NOMO-1 (cell line): Measurements from ENCODE around the gene ATG4B.
"Not testable (repeated sequence)": the region's sequence is repeated elsewhere in the genome, so short reads cannot be mapped to it uniquely, and the experiment has no call there.

Experiments
- DNase-seq, 2 experiments: peaks; one replicate each; lab custom pipeline; 2025; ENCODE audit not compliant: unreplicated experiment in 2 of 2; lab: John Stamatoyannopoulos, UW

ATG4B gene

DNA sequence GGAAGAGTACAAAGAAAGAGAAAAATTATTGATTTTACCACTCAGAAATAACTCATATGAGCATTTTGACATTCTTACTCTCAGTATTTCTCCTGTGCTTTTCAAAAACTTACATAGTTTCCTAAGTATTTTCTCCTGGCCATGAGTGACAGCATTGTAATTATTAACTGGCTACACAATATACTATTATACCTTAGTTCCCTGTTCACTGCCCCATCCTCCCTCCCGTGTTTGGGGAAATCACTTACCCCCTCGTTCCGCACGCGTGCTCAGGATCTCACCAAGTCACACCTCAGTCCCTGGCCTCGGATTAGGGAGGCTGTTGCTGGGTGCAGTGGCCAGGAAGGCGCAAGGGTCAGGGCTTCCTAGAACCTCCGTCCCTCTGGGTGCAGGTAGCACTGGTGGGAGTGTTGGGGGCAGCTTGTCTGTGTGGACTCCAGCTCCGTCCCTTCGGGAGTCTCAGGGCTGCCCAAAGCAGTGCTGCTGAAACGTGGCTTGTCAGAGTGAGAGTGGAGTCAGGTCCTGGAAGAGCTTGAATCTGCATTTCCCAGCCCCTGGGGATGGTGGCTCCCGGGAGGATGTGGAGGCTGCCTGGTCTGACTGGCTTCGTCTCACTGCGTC is 23.2 kb downstream of the ATG4B start:
- DNase-seq, result no peak

DNA sequence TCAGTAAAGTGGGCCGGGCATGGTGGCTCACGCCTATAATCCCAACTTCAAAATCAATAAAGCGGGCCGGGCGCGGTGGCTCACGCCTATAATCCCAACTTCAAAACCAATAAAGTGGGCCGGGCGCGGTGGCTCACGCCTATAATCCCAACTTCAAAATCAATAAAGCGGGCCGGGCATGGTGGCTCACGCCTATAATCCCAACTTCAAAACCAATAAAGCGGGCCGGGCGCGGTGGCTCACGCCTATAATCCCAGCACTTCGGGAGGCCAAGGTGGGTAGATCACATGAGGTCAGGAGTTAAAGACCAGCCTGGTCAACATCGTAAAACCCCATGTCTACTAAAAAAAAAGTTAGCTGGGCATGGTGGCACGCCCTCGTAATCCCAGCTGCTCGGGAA is 25.2 kb downstream of the ATG4B start:
- DNase-seq, result not testable (repeated sequence)

DNA sequence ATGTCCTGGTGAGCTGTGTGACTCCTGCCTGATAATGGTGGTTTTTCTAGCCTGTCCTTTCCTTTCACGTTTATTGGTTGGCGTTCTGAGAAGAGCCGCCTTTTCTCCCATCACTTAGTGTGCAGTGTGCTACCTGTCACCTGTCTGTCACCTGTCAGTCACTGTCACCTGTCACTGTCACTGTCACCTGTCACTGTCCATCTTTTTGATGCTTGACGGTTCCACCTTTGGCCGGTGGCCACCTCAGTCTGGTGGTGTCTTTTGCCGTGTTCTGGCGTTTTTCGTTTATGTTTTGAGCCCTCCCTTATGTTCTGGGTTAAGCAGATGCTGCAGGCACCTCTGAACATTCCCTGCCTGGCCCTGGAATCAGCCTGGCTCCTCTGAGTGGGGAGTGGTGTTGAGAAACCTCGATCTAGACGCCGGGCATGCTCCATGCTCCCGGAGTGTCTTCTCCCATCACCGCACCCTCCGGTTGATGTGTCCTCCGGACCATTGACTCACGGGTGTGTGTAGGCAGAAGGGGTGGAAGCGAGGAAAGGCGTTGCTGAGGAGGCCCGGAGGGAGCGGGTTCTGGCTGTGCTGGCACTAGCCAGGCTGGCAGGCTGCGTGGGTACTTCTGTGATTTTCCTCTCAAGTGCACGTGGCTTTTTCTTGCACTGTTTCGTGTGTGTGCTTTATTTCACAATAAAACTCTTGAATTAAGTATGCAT is 28.4 kb downstream of the ATG4B start:
- no peak for DNase-seq

DNA sequence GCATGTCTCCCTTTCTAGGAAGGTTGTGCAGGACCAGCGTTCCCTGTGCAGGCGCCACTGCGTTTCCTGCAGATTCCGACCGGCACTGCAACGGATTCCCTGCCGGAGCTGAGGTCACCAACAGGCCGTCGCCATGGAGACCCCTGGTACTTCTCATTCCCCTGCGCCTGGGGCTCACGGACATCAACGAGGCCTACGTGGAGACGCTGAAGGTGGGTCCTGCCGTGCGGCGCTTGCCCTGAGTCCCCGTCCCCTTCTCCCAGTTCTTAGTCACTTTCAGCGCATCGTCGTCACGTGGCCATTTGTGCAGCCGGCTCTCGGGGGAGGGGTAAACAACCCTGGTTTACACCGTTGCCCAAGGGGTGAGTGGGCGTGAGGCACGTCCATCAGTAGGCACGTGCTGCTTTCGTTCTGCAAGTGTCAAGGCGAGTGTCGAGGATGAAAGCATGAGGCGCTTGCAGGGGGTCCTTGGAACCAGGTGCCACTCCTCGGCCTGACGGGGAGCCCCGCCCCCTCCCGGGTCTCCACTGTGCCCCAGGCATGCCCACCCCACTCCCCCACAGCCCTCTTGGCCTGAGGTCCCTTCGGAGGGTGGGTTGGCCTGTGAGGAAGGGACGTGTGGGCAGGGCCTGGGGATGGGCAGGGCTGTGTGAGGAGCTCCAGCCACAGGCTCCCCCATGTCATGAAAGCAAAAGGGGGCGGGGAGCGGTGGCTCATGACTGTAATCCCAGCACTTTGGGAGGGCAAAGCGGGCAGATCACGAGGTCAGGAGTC is 29.3 kb downstream of the ATG4B start:
- DNase-seq, result no peak

DNA sequence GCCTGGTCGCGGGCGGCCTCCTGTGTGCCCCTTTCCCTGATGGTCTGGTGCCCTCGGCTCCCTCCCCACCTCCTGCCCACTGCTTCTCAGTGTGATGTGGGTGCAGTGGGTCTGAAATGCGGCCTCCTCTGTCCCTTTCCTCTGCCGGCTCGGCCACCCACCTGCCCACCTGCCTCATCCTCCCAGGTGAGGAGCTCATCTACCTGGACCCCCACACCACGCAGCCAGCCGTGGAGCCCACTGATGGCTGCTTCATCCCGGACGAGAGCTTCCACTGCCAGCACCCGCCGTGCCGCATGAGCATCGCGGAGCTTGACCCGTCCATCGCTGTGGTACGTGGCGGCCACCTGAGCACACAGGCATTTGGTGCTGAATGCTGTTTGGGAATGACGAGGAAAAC is 30.9 kb downstream of the ATG4B start:
- no peak for DNase-seq

DNA sequence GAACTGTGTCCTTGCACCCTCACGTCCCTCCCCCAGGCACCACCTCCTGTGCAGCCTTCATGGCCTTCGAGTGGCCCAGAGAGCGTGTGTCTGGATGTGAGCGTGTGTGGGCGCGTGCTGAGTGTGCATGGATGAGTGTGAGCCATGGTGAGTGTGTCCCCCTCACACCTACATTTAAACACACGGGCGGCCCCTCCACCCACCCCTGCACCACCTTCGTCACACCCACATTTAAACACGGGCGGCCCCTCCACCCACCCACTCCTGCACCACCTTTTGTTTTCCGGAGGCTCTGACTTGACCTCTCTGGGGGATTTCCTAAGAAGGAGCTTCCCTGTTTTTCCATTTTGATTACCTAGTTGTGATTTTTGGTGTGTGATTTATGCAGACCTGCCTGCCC is 31.3 kb downstream of the ATG4B start:
- no peak for DNase-seq

DNA sequence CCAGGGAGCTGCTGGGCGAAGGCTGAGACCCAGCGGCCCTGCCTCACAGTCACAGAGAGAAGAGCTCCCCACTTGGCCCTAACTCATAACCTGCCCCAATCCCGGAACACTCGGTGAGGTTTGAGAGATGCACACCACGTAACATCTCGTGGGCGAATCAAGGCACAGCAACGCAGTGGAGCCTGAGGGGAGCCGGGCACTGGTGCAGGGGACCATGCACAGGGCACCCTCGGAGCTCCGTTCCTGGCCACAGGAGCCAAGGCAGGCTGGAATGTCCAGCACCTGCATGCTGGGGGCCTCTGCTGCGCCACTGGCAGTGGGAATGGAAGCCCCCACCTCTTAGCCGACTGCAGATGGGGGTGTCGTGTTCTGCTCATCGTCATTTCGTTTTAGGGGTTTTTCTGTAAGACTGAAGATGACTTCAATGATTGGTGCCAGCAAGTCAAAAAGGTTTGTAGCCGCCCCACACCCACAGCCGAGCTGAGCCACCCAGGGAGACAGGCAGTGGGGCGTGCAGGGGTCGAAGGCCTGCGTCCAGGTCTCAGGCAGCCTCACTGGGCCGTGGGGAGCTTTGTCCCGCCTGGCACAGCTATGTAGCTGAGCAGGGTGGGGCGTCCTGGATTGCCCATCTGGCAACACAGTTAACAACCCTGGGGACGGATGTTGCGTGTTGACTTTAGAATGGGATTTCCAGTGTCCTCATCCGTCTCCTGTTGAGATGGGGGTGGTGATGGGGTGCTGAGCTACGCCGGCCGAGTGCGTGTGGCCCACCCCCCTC is 33.0 kb downstream of the ATG4B start:
- no peak for DNase-seq

DNA sequence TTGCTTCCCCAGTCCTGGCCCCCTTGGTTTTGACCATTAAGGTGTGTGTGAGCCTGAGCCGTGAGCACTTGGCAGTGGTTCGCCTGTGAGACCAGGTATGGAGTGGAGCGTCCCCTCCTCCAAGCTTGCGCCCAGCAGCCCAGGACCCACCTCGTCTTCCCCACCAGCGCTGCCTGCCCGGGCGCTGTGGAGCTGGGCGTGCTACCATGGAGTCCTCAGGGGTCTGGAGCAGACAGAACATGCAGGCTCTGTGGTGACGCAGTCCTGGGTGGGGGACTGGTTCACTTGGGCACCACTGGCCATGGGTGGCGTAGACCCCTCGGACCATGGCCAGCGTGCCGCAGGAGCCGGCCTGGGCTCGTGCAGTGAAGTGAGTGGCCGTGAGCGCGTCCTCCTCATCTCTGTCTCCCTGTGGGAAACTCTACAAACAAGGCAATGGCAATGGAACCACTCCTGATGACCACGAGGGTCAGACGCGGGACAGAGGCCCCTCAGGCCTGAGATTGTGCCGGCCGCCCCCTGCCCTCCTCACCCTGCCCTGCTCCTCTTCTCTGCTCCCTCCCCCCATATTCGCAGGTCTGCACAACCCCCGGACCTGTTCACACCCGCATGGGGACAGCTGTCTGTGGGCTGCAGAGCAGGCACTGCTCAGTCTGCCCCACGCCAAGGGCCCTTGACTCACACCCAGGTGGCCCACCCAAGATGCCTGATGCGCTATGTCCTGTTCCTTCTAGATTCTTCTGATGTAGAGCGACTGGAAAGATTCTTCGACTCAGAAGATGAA is 34.2 kb downstream of the ATG4B start:
- DNase-seq, result no peak

DNA sequence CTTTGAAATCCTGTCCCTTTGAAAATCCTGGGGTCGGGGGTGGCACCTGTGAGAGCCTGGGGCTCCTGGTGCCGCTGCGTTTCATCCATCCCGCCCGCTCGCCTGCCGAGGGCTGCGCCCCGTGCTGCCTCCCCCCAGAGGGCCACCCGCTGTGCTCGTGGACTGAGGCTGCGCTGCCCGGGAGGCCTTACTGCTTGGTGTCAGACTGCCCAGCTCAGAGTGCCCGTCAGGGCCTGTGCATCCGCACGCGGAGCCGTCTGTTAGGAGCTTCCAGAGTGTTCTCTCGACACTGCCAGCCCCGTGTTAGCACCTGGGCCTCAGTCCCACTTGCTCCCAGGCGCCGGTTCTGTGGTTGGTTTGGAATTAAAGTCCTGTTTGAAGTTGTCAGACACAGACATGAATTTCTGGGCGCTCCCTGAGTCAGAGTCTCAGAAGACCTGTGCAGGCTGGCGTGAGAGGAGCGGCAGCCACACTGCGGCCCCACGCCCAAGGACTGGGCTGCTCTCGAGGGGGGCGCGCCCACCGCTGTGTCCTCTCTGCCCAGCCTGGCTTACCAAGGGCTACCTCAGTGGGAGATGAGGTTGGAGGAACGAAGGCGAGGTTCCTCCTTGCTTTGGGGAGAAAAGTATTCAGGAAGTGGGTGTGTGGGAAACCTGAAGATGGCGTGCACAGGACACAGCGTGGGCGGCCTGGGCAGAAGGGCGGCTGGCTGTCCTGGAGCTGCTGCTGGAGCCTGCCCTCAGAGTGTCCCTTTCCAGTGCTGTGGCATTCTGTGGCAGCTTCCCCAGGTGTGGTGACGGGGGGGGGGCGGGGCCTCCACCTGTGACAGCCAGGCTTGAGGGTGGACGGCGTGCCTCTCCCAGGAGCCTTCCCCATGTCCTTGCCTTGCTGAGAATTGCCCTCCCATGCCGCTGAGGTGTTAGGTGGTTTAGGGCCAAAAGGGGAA is 35.0 kb downstream of the ATG4B start:
- DNase-seq, result no peak

DNA sequence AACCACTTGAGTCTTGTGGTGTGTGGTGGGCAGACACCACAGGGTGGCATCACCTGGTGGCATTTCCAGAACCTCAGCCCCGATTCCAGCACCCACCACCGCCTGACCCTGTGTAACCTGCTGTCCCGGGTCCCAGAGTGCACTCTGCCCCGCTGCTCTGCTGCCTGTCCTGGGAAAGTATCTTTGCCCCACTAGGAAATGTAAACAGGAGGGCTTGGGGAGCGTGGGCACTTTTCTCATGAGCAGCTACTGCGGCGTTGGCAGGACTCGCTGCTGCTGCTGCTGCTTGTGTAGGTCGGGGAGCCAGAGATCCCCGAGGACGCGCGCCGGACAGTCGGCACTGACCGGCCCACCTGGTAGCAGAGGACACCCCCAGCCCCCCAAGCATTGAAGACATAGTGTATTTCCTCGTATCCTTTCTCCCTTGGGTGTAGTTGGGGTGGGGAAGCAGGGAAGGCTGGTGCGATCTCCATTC is 35.7 kb downstream of the ATG4B start:
- DNase-seq, result no peak

DNA sequence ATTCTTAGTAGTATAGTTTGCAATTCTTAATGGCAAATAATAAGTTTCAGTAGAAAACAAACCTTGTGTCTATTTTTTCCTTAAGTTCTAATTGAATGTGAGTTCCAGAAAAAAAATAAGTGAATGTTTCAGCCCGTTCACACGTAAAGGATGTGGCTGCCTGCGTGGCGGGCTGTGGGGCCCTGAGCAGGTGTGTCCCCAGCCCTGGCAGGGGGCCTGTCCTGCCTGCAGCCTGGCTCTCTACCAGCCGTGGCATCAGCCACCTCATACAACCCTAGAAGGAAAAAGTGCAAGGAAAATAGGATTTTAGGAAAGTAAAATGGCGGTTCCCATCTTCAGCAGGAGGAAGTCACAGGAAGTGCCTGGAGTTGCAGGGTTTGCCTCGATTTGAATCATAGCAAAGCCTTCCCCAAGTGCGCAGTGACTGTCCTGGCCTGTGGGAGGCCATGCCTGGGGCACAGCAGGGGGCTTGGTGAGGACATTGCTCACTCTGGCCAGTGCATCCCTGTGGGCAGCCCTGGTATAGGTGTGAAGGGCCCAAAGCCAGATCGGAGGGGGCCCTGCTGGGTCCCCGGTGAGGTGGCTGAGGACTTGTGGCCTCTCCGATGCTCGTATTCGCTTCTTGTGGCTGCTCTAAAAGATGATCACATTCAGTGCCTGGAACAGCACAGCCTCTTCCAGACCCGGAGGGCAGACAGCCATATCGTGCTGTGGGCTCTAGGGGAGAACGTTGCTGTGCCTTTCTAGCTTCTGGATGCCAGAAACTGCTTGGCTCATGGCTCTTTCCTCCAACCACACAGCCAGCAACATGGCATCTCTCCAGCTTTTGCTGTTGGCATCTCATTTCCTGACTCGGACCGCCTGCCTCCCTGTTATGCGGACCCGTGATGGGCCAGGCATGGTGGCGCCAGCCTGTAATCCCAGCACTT is 36.6 kb downstream of the ATG4B start:
- no peak for DNase-seq

DNA sequence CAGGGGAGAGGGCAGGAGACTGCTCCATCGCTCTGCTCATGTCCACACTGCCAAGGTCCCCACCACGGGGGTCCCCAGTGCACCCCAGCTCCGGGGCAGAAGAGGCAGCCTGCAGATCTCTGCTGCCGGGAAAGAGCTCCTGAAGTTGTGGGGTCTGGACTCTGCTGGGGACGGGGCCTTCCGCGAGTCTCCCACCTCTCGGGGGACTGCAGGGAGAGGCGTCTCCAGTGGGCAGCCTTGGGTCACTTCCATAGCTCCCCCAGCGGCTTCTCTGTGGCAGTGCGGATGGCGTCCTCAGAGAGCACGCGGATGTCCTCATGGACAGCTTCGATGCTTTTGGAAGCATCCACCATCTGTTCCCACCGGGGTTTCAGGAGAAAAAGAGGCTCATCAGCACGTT is 38.4 kb downstream of the ATG4B start:
- no peak for DNase-seq

DNA sequence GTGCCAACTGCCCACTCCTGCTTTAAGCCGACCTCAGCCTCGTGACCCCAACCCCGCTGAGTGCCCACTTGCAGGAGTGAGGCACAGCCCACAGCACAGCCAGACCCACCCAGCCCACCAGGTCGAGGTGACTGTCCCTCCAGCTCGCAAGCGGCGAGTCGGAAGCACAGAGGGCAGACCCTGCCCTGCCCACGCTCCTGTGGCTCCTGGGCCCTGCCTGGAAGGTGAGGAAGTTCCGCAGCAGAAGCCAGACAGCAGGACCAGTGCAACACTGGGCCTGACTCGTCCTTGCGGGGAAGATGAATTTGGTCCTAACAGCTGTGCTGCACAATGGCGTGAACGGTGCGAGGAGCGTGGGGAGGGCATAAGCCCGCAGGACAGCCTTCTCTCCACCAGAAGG is 39.2 kb downstream of the ATG4B start:
- no peak for DNase-seq

DNA sequence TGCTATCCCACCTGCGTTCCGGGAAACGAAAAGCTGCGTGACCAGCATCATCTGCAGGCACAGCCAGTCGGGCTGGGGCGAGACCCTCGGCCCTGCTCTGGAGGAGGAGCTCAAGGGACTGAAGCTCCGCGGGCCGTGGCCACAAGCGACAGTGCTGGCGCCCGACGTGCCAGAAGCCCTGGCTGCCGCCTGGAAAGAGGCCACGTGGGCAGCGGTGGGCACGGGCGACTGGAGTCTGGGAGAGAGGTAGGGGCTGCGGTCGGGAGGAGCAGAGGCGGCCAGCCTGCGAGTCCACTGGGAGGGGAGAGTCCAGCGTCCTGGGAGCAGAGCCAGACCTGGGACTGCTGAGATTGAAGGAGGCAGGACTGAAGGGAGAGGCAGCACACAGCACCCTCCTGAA is 39.9 kb downstream of the ATG4B start:
- DNase-seq, result no peak

DNA sequence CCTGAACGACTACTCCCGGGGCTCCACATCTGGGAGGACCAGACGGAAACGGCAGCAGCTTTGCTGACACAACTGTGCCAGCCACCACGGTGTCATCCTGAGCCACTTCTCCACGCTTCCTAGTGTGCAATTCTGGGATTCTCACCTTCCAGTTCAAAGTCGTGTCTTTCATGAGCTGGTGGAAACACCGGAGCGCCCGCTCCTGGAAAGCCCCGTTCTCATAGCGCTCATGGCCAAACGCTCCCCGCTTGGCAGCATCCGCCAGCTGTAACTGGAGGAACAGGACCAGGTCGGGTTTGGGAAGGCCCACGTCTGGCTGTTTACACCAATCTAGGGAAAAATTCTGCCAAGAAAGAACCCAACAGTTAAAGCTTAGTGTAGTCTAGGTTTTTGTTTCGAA is 40.8 kb downstream of the ATG4B start:
- no peak for DNase-seq

DNA sequence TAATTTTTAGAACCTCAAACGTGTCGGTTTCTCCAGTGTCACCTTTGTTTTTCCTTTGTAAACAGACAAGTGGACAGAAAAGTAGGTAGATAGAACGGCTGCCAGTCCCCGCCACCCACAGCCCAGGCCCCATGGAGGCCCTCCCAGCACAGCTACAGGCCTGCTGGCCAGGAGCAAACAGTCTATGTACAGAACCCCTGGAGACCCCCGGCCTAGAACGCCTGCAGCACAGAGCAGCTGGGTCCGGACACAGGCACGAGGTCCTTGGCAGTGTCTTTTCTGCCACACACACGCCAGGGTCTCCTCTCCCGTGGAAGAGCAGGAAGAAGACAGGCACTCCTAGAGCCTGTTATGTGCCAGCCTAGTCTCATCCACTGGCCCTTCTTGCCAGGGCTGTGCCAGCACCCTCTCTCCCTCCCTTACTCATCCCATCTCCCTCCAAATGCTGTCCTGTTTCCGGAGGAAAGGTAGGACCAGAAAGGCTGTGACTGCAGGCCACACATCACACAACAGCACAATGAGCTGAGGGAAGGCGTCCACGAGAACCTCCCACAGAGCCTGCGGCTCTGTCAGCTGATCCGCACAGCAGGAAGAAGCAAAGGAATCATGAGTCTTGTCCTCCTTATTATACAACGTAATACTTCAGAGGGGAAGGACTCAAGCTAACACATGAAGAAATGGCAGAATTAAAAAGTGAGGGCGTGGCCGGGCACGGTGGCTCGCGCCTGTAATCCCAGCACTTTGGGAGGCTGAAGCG is 41.5 kb downstream of the ATG4B start:
- no peak for DNase-seq

DNA sequence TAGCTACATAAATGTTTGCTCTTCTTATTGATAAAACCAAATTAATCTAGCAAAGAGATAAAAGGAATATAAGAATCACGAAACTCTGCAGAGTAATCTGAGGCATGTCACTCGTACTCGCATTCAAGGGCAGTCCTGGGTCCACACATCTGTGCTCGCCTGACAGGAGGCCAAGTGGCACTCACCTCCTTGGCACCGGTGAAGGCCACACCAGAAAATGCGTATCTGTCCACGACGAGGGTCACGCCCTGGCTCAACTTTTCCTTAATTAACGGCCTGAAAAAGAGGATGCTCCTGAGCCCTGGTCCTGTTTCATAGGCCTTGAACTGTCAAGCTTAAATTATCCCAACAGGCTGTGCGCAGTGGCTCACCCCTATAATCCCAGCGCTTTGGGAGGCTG is 42.6 kb downstream of the ATG4B start:
- no peak for DNase-seq
